Raji (cell line): ENCODE measurements around the gene ZBTB20.

Experiments used
- POLR2A ChIP-seq: IDR thresholded peaks from 2 replicates; pipeline ENCODE4 v1.6.1; 2011; ENCODE audit warnings: low read depth, low read length, control low read depth; ENCODE audit not compliant: insufficient read depth

The ZBTB20 gene

DNA sequence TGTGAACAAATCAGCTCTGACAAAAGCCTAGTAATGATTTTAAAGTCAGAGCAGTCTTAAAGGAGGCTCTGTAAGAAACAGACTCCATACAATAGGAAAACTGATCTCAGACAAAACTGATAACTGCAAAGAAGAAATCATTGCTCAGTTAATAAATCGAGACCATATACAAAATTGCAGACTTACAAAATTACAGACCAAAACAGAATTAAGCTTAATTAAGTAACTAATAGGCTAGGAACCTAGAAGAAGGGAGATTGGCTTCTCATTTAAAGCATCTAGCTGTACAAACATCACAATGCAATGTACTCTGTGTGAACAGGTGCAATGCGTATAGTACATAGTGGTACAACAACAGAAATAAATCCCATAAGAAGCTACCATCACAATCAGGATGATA, 46.3 kb downstream of the ZBTB20 start:
- TF ChIP-seq POLR2A: no peak

- no peak; the same call in 1 of the 2 replicates for TF ChIP-seq POLR2A
Observed at GRCh38 chr3:115099986-115100571, 47.0 kb downstream of the ZBTB20 start.

DNA sequence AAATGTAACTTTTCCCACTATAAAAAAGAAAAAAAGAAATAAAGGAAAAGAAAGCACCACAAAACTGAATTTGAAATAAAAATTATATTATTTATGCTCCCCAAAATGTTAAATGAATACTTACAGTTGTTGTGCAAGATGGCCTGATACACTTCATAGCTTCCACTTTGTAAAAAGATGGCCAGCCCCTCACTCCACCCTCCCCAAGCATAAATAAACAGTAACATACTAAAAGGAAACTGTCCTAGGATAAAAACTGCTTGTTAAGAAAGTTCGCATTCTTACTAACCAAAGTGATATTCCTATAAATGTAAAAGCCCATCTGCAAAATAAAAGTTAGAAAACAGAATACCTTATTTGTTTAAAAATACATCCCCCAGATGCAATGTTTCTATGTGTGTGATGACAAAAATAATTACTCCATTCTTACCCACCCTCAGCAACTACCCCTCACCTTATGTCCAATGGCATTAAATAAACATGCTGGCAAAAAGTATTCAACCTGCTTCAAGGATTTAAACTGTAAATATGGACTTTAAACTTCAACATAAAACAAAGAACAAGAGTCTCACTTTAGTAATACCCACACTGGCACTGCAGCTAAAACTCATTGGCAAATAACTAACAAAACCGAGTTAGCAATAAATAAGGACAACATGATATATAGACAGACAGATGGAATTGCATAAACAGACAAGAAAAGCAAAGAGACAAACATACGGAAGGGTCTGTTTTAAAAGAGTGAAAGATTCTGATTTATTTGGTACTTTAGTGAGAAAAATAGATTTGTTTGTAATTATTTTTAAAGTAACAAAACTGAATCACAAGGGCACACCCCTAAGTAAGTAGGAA, 47.7 kb downstream of the ZBTB20 start:
- no peak for TF ChIP-seq POLR2A

DNA sequence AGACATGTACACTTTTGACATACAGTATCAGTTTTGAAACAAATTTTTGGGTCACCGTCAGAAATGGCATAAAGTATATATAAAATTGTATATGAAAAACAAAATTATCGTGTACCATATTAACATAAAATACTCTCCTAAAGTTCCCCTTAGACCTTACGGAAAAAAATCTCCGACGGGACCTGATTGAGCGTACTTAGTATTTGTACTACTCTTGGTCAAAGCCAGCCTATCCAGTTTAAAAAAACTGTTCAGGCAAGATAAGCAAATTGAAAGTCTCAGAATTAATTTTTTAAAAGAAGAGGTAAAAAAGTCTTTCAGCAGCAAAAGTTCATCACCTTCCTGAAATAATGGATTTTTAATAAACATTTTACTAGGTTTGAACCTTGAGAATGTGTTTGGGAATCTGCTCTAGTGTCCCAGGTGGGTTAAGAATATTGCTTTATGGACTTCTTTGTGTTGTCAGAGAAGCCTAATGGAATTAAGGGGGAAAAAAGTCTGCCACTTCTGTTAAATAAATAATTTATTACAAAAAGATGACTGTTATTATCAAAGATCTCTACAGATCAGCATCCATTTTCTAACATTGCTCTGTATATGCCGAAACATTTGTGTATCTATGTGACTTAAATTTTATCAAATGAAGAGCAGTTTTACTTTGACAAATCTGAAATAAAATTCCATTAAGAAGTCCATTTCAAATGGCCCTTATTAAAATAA, 48.6 kb downstream of the ZBTB20 start:
- no peak for TF ChIP-seq POLR2A

GRCh38 chr3:115095236-115095635, 51.9 kb downstream of the ZBTB20 start:
- TF ChIP-seq POLR2A: no peak

DNA sequence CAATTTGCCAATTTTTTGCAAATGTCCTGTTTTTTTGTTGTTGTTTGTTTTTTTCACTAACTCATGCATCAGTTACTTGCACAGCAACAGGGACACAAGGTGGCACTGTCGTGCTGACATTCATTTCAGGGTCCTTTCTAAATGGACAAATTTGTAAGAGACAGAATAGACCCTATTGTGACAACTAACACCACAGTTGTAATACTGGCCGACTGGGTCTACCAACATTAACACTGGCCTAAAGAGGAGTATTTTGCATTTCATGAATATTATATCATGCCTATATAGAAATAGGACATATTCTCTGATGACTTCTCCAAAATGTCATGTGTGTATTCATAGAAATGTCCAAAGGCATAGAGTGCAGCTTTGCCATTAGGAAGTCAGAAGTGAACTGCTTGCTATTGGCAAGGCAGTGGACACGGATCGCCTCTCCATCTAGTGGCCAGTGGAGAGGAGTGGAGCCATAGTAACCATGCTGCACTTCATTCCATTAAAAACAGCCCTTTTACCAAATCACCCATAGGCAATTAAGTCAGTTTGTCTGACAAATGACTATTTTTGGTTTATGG, 54.8 kb downstream of the ZBTB20 start:
- no peak for TF ChIP-seq POLR2A

GRCh38 chr3:115090712-115091111, 56.4 kb downstream of the ZBTB20 start:
- no peak for TF ChIP-seq POLR2A

- TF ChIP-seq POLR2A: no peak
Observed at GRCh38 chr3:115089481-115089880, 57.6 kb downstream of the ZBTB20 start.

DNA sequence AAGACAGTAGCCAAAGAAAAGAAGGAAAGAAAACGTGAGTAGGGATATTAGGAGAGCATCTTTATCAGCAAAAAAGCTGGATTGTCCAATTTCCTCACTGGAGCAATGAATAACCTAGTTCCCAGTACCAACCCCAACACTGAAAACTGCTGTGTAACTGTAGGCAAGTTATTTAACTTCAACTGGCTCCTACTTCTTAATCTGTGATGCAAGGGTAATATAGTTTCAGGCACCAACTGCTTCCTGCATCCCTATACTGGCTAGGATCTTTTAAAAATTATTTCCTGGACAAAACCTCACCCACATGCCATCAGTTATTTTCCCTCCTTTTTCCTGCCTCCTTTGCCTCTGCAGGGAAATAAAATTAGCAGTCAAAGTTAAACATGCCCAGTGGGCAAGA, 59.6 kb downstream of the ZBTB20 start:
- TF ChIP-seq POLR2A: no peak

DNA sequence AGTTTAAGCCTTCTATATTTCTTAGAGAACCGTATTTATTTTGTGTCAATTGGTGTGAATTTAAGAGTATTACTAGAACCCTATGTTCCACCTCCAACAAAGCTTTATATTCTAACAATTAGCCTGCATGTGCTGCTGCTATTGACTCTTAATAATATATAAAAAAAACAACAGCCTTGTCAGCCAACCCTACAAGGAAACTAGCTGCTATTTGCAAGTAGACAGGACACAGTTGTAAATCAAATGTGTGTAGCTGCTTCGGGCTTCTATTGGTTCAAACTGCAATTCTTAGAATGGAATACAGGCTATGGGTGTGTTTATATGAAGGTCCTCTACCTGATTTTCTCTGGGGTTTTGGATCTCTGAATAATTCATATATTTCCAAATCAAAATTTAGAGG, 60.7 kb downstream of the ZBTB20 start:
- TF ChIP-seq POLR2A: no peak

DNA sequence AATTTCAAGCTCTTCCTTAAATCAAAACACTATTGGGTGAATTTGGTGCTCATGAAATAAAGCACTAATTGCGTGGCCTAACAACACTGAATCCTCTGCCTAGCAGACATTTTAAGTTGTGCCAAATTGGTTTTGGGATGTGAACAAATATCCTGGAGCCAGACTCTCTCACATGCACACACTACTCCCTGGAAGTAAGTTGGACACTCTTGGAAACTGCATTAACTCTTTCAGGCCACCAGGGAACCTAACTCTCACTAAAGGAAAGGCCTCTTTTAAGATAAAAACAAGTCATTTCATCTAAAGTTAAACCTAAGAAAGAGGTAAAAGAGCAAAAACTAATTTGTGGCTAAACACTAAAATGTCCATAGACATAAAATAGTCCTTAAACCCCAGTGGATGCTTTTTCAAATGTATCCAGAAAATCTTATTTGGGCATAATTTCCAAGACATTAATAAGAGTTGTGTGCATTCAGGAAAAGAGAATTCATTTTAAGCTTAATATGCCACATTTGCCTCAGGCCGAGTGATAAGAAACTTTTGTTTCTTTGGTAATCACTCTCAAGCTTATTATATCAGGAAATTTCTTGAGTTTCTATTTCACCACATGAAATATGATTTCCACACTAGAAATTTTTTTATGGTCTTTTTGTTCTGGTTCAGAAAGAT, 61.8 kb downstream of the ZBTB20 start:
- TF ChIP-seq POLR2A: no peak

DNA sequence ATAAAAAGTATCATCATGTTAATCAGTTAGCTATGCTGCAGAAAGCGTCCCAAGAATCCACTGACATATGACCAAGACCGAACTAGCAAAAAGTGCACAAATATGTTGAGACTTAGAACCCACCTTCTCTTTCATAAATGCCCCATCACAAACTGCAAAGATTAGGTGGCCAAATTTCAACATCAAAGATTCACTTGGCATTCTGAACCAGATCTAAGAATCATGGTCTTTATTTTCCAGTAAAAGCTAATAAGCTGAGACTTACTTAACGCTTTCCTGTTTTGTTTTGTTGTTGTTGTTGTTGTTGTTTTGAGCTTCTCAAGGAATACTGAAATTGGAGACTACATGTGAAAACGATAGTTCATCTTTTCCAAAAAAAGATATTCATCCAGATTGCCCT, 62.4 kb downstream of the ZBTB20 start:
- no peak for TF ChIP-seq POLR2A

DNA sequence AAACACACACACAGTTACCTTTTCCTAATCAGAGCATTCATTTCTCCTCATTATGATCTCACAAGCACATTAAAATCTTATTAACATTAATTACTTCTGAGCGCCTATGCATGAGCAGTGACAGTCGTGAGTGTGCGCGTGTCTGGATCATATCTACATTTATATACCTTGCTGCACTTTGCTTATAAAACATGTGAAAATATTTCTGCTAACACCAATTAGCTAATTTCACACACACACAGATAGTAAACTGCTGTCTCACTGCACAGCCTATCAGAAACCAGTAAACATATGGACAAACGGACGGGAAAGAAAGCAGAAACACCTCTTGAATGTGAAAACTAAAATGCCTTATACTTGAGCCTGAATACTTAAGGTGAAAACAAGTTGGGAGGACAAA, 64.8 kb downstream of the ZBTB20 start:
- TF ChIP-seq POLR2A: no peak

DNA sequence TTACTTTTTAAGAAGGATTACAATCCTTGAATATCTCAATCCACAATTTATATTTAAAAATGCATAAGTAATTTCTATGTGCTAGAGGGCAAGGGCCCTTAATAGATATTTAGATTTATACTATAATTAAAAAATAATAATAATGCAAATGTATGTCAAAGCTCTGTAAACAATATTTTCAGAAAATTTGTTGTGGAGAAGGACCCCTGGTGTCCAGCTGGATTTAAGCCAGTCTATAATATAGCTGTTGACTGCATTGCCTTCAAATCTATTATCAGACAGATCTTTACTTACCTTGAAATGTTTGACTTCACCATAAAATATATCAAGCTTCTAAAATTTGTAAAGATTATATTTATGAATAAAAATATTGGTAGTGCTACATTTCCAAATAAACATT, 65.6 kb downstream of the ZBTB20 start:
- no peak for TF ChIP-seq POLR2A
